ENCODE results near the gene IPMK.
A peak's percentile ranks its signal among the peaks of the same experiment; 100 is the strongest.

The IPMK gene

GRCh38 chr10:58280477-58280876 is 12.8 kb upstream of the IPMK start:
- in situ Hi-C loops (cut with MboI; ENCODE audit: low sequenced_read_pairs) = loop anchor here (25.0 kb wide), 1 partner anchor 93 kb away; no protein-coding TSS in a partner anchor
- Histone ChIP-seq H3K36me3 (replicated peaks) (peaks cover 45% of the 10 kb centered on the region), H3K4me3 (no peak overlapping the region), H3K27me3 (ENCODE audit: low read depth) (no peaks in the 10 kb centered on the region), H3K4me1 (peaks cover 3% of the 10 kb centered on the region; the same call in 1 of the 2 replicates), H3K9me3 (no peaks in the 10 kb centered on the region)
- DNase-seq (ENCODE audit: low spot score in 2 of 2) = no peak

- no peaks in the 10 kb centered on the region for H3K27me3 ChIP-seq (ENCODE audit: low read depth)
- H3K9me3 ChIP-seq = no peaks in the 10 kb centered on the region
- peaks cover 3% of the 10 kb centered on the region; the same call in 1 of the 2 replicates for H3K4me1 ChIP-seq
- in situ Hi-C loops (cut with MboI; ENCODE audit: low sequenced_read_pairs) = loop anchor here (25.0 kb wide), 1 partner anchor 92 kb away; no protein-coding TSS in a partner anchor
- no peak overlapping the region for H3K4me3 ChIP-seq
- no peak for DNase-seq (ENCODE audit: low spot score in 2 of 2)
- H3K36me3 ChIP-seq (replicated peaks) = peaks cover 45% of the 10 kb centered on the region
Observed at GRCh38 chr10:58278962-58279307, 11.2 kb upstream of the IPMK start.

- in situ Hi-C loops (cut with MboI; ENCODE audit: low sequenced_read_pairs) = loop anchor here (25.0 kb wide), 1 partner anchor 91 kb away; no protein-coding TSS in a partner anchor
- Histone ChIP-seq H3K9me3 (no peaks in the 10 kb centered on the region), H3K4me1 (peaks cover 3% of the 10 kb centered on the region; the same call in 1 of the 2 replicates), H3K36me3 (replicated peaks) (peaks cover 43% of the 10 kb centered on the region), H3K4me3 (no peak overlapping the region), H3K27me3 (ENCODE audit: low read depth) (no peaks in the 10 kb centered on the region)
- no peak for DNase-seq (ENCODE audit: low spot score in 2 of 2)
Observed at GRCh38 chr10:58278274-58278961, 10.7 kb upstream of the IPMK start.

- no peaks in the 10 kb centered on the region for H3K27me3 ChIP-seq (ENCODE audit: low read depth)
- H3K4me1 ChIP-seq = peaks cover 3% of the 10 kb centered on the region; the same call in 1 of the 2 replicates
- H3K36me3 ChIP-seq (replicated peaks) = peaks cover 31% of the 10 kb centered on the region
- DNase-seq (ENCODE audit: low spot score in 2 of 2) = no peak
- no peak overlapping the region for H3K4me3 ChIP-seq
- in situ Hi-C loops (cut with MboI; ENCODE audit: low sequenced_read_pairs) = loop anchor here (25.0 kb wide), 1 partner anchor 89 kb away; no protein-coding TSS in a partner anchor
- no peaks in the 10 kb centered on the region for H3K9me3 ChIP-seq
Observed at GRCh38 chr10:58275908-58276307, 8.2 kb upstream of the IPMK start.

GRCh38 chr10:58275261-58275660 is 7.6 kb upstream of the IPMK start:
- no peak for DNase-seq (ENCODE audit: low spot score in 2 of 2)
- Histone ChIP-seq H3K27me3 (ENCODE audit: low read depth) (no peaks in the 10 kb centered on the region), H3K4me3 (no peak overlapping the region), H3K36me3 (replicated peaks) (peaks cover 29% of the 10 kb centered on the region), H3K9me3 (no peaks in the 10 kb centered on the region), H3K4me1 (peaks cover 8% of the 10 kb centered on the region; the same call in 1 of the 2 replicates)
- in situ Hi-C loops (cut with MboI; ENCODE audit: low sequenced_read_pairs) = loop anchor here (25.0 kb wide), 1 partner anchor 88 kb away; no protein-coding TSS in a partner anchor

GRCh38 chr10:58269782-58270290 is 2.1 kb upstream of the IPMK start:
- peaks cover 17% of the 10 kb centered on the region for H3K4me1 ChIP-seq
- no peaks in the 10 kb centered on the region; the same call in 1 of the 2 replicates for H3K36me3 ChIP-seq (replicated peaks)
- H3K9me3 ChIP-seq = no peaks in the 10 kb centered on the region
- H3K4me3 ChIP-seq = peak overlapping the region; percentile 65
- H3K27me3 ChIP-seq (ENCODE audit: low read depth) = no peaks in the 10 kb centered on the region
- DNase-seq (ENCODE audit: low spot score in 2 of 2) = no peak
- in situ Hi-C loops (cut with MboI; ENCODE audit: low sequenced_read_pairs) = no loop called here

GRCh38 chr10:58268946-58269781 is 1.5 kb upstream of the IPMK start, which contains the start of gene CISD1:
Gene CISD1, plus strand, starts transcription at chr10:58269162. Its CDS starts 112 bp downstream, at chr10:58269274.
- Histone ChIP-seq H3K4me3 (peak within 1 kb of the TSS; percentile 65), H3K4me1 (peaks cover 21% of the 10 kb centered on the region), H3K36me3 (replicated peaks) (no peaks in the 10 kb centered on the region; the same call in 1 of the 2 replicates), H3K9me3 (no peaks in the 10 kb centered on the region), H3K27me3 (ENCODE audit: low read depth) (no peaks in the 10 kb centered on the region)
- in situ Hi-C loops (cut with MboI; ENCODE audit: low sequenced_read_pairs) = no loop called here
- peak; percentile 97 to 98 for DNase-seq (ENCODE audit: low spot score in 2 of 2)

- DNase-seq (ENCODE audit: low spot score in 2 of 2) = no peak
- H3K9me3 ChIP-seq = no peaks in the 10 kb centered on the region
- in situ Hi-C loops (cut with MboI; ENCODE audit: low sequenced_read_pairs) = no loop called here
- H3K4me3 ChIP-seq = peak overlapping the region; percentile 65
- peaks cover 21% of the 10 kb centered on the region for H3K4me1 ChIP-seq
- H3K36me3 ChIP-seq (replicated peaks) = no peaks in the 10 kb centered on the region; the same call in 1 of the 2 replicates
- no peaks in the 10 kb centered on the region for H3K27me3 ChIP-seq (ENCODE audit: low read depth)
Observed at GRCh38 chr10:58268454-58268945, 806 bp upstream of the IPMK start.

- H3K27me3 ChIP-seq (ENCODE audit: low read depth) = no peaks in the 10 kb centered on the region
- no peaks in the 10 kb centered on the region; the same call in 1 of the 2 replicates for H3K36me3 ChIP-seq (replicated peaks)
- H3K9me3 ChIP-seq = no peaks in the 10 kb centered on the region
- H3K4me1 ChIP-seq = peaks cover 21% of the 10 kb centered on the region
- in situ Hi-C loops (cut with MboI; ENCODE audit: low sequenced_read_pairs) = no loop called here
- peak overlapping the region; percentile 65 for H3K4me3 ChIP-seq
- peak; percentile 67 to 79 for DNase-seq (ENCODE audit: low spot score in 2 of 2)
Observed at GRCh38 chr10:58266826-58267712, 625 bp downstream of the IPMK start.

- in situ Hi-C loops (cut with MboI; ENCODE audit: low sequenced_read_pairs) = no loop called here
- no peaks in the 10 kb centered on the region for H3K9me3 ChIP-seq
- no peaks in the 10 kb centered on the region for H3K27me3 ChIP-seq (ENCODE audit: low read depth)
- no peaks in the 10 kb centered on the region for H3K36me3 ChIP-seq (replicated peaks)
- peak overlapping the region; percentile 65 for H3K4me3 ChIP-seq
- peaks cover 21% of the 10 kb centered on the region for H3K4me1 ChIP-seq
- peak in 1 of 2 experiments; percentile 27 for DNase-seq (ENCODE audit: low spot score in 2 of 2)
Observed at GRCh38 chr10:58266003-58266825, 1.5 kb downstream of the IPMK start.

- no peak for DNase-seq (ENCODE audit: low spot score in 2 of 2)
- H3K27me3 ChIP-seq (ENCODE audit: low read depth) = no peaks in the 10 kb centered on the region
- in situ Hi-C loops (cut with MboI; ENCODE audit: low sequenced_read_pairs) = no loop called here
- H3K36me3 ChIP-seq (replicated peaks) = no peaks in the 10 kb centered on the region
- H3K9me3 ChIP-seq = no peaks in the 10 kb centered on the region
- H3K4me1 ChIP-seq = peaks cover 16% of the 10 kb centered on the region
- H3K4me3 ChIP-seq = peak overlapping the region; percentile 65
Observed at GRCh38 chr10:58265249-58265648, 2.4 kb downstream of the IPMK start.

GRCh38 chr10:58264780-58265179 is 2.9 kb downstream of the IPMK start:
- Histone ChIP-seq H3K36me3 (replicated peaks) (no peaks in the 10 kb centered on the region), H3K4me3 (no peak overlapping the region), H3K27me3 (ENCODE audit: low read depth) (no peaks in the 10 kb centered on the region), H3K4me1 (peaks cover 16% of the 10 kb centered on the region), H3K9me3 (no peaks in the 10 kb centered on the region)
- in situ Hi-C loops (cut with MboI; ENCODE audit: low sequenced_read_pairs) = no loop called here
- peak in 1 of 2 experiments; percentile 22 for DNase-seq (ENCODE audit: low spot score in 2 of 2)

Data from HAP-1 (cell line).